ENCODE measurements around the gene RPS24.

The RPS24 gene

DNA sequence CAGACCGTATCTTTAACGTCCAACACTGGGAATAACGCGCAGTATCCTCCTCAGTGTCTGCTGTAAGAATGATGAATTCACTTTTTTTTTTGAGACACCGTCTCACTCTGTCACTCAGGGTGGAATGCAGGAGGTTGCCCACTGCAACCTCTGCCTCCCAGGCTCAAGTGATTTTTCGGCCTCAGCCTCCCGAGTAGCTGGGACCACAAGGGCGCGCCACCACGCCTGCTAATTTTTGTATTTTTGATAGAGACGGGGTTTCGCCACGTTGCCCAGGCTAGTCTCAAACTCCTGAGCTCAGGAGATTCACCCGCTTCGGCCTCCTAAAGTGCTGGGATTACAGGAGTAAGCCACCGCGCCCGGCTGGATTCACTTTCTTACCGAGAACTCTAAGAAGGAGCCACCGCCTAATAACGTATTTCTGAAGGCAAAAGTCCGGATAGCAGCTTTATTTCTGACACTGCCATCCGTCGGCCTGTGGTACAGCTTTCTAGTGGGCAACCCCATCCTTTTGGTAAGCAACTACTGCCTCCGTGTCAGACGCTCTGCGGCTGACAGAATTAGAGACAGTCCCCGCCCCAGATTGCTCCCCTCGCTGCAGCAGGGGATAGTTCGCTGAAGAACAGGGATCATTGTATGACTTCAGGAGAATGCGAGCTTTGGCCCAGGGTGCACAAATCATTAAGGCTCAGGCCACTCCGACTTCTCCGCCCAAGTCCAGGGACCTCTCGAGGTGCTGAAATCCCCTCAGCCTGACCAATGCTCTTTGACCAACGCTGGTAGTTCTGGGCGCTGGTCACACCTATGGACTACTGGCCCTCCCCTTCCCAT, 5.0 kb upstream of the RPS24 start:
- DNase-seq, result no peak

DNA sequence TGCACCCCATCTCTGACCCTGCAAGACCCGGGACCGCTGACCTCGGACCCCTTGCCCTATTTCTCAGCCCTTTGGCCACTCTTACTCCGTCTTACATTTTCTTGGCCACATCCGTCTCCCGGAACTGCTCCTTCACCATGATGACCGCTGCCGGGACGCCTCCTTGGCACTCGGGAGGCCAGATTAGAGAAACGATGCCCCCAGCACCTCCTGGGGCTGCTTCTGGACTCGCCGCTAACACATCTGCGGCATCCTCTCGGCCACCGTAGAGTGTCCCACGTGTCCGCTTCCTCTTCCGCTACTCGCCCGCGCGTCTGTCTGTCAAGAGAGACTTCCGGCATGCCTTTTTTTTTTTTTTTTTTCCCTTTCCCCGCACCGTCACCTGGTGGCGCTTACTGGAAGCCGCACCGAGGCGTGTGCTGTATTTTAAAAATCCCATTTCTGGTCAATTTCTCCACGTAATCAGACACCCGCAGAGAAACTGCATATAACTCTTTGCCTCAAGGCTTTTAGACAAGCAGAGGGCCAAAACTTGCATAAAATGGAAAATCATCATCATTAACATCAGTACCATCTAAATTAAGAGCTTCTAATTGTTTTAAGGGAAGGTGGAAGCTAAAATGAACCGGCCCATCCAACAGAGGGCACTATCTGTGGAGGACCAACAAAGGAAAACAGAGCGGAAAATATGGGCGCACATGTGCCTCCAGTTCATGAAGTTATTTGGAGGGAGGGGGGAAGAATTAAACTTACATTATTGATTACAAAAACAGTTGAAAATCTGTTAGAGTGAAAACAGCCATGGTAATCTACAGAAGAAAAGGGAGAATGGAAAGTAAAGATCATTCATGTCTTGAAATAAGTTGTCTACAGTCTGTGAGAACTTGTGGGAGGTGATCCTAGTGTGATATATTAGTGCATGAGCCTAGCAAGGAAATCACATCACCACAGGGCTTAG, 4.1 kb upstream of the RPS24 start, which contains the start of gene POLR3A:
Gene POLR3A, minus strand, starts transcription at position 247 of the 958 bp plus-strand sequence. Its CDS starts 108 bp downstream, at position 139.
- DNase-seq, result peak; percentile 88 to 94

DNA sequence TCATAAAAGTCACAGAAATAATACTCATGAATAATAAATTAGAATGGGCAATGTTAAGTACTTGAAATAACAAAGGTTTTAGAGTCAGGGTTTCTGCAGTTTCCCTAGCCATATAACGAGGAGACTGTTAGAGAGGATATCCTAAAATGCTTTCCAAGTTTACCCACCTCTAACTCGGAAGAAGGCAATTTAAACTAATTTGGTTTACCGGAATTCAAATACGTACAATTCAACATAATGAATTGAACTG, 351 bp upstream of the RPS24 start:
- no peak for DNase-seq

DNA sequence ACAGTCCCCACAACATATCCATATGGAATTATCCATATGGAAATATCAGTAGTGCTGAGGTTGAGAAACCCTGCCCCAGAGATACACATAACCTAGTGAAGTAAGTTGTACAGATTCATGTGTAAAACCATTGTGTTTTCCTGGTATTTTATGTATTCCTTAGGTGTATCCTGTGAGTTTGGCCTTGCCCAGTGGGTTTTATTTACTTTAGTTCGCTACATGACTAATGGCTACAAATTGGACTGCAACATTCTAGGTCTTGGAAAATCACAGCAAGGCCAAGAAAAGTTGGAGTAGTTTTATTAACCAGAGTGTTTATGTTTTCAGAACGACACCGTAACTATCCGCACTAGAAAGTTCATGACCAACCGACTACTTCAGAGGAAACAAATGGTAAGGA, 1.4 kb downstream of the RPS24 start:
- DNase-seq, result no peak

DNA sequence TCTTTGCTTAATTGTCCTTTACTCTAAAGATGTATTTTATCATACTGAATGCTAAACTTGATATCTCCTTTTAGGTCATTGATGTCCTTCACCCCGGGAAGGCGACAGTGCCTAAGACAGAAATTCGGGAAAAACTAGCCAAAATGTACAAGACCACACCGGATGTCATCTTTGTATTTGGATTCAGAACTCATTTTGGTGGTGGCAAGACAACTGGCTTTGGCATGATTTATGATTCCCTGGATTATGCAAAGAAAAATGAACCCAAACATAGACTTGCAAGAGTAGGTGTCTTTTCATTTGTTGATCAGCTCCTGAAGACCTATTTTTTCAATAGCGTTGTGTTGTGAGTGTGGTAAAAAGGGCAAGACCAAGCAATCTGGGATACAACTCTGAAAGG, 1.8 kb downstream of the RPS24 start:
- DNase-seq, result no peak

DNA sequence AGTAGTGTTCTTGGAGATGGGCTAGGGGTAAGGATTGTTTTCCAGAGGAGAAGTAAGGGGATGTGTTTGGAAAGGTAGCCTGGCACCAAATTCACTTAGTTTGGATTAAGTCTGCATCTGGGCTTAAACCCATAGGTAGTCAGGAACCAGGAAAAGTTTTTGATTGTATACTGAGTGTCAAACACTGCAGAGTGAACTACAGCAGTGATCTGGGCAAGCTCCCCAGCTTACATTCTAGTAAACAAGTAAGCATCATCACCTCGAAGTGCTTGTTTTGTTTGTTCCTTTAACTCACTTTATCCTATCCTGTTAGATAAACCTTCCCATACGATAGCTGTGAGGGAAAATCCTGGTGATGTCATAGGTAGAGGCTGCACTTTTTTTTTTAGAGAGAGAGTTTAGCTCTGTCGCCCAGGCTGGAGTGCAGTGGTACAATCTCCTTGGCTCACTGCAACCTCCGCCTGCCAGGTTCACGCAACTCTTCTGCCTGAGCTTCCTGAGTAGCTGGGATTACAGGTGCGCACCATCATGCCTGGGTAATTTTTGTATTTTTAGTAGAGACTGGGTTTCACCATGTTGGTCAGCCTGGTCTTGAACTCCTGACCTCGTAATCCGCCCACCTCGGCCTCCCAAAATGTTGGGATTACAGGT, 2.4 kb downstream of the RPS24 start:
- no peak for DNase-seq

DNA sequence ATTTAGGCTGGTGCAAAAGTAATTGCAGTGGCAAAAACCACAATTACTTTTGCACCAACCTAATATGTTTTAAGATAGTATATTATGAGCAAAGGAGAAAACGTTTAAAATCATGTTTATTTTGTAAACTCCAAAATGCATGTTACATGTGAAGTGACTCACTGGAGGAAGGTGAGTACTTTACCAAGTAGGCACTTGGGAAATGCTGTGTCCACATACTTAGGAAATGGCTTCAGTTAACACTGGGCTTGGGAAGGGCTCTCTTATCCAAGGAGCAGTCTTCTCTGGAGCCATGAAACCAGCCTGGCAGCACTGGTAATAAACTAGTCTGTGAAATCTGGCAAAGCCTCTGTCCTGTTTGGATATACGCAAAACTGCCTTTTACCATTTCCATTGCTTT, 4.4 kb downstream of the RPS24 start:
- DNase-seq, result no peak

DNA sequence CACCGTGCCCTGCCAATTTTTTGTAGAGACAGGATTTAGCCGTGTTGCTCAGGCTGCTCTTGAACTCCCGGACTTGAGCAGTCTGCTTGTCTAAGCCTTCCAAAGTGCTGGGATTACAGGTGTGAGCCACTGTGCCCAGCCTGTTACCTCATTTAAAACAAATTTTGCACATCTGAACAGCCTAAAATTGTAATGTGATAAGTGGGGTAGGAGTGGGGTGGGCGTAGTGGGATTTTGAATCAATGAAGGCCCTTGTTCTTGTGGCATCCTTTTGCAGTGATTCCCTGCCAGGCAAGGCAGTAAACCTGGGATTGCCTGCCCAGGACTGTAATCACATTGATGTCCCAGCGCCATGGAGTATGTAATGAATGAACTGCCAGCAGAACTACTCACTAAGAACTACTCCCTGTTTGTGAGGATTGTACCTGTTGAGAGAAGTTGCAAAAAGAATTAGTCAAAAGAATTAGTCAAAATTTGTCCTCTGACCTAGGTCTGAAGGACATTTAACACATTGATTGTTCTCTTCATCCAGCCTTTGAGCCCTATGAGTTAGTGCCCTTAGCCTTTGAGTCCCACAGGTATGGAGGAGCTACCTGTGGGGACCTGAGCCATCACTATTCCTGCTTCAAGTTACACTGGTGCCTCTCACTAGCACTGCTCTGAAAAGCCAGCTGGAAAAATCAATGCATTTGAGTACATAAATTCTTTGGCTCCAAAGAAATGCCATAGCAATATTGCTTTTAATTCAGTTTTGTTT, 5.3 kb downstream of the RPS24 start:
- no peak for DNase-seq

DNA sequence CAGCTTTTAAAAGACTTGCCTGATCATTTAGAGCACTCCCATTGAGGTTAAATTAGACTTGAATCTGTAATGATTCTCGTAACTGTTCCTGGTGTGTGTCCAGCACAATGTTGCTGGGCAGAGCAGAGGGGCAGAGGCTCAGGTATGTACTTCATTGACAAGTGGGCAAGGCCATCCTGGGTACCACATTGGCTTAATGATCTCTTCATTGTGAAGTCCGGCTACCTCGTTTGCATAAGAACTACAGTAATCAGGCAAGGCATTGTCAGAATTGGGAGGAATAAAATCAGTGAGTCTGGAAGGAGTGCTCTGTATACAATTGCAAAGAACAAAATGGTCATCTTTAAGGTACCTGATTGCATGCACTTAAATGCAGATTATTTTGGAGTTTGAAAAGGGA, 6.1 kb downstream of the RPS24 start:
- no peak for DNase-seq

DNA sequence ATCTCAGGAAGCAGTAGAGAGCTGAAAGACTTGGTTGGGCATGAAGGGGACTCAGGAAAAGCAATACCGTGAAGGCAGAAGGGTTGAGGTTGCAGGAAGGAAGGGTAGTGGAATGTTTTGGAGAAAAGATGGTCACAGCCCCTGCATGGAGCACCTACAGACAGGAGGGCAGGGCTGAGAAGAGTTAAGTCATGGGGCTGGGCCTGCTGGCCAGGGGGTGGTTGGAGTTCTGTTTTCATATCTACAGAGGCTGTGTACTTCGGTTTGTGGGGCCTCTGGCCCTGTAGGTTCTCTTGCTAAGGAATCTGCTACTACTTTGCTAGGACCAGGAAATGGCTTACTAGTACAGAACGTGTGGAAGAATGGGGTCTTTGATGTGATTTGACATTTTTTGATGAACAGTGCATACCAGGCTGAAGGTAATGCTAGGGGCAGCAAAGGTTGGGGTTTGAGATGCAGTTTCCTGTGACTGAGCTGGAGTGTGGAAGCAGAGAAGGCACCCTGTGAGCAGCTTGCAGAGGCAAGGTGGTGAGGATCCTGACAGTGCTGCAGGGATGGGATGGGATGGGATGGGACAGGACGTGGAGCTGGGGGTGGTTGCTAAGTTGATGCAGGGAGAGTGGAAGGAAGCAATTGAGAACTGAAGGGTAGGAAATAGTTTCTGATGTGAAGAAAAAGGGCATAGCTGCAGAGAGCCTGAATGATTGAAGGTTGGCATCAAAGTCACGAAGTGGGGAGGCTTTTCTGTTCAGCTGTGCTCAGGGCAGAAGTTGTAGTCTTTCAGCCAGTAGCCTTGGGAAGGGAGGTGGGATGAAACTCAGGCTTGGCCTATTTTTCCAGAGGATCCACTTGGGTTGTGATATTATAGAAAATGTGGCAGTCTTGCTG, 7.8 kb downstream of the RPS24 start:
- no peak for DNase-seq

DNA sequence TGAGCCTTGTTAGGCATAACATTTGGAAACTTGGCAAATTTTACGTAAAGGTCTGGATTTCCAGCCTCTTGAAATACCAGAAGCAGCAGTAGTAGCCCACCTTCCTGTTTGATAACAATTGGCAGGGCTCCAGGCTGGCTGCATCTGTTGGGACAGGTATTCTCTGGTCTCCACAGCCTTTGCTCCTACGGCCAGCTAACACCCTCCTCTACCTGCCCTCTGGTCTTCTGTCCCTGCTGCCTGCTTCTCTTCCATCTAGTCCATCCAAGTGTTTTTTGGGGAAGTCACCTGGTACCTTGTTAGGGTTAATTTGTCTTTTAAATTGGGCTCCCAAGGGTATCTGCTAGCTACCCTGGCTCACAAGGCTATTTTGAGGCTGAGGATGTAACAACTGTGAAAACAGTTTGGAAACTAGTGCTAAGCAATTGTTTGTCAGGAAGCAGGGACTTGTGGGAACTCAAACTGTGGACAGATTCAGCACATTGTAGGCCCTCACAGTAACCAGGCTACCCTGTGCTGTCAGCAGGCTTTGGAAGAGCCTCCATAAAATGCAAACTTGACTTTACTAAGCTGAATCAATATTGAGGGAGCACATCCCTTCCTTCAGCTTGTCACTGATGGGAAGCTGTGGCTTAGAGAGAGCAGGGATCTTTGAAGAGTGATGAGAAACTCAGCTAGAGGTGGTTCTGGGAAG, 8.5 kb downstream of the RPS24 start:
- no peak for DNase-seq

DNA sequence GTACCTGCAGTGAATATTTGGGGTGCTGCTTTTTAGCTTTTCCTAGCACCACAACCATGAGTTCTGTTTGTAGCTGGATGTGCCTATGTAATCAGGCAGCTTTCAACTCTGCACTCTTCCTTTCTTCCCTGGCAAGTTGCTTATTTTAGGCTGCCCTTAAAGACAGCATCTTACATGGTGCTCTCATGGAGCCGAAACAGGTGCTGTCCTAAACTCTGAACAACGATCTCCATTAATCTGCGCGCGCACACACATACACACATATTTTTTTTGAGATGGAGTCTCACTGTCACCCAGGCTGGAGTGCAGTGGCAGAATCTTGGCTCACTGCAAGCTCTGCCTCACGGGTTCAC, 9.1 kb downstream of the RPS24 start:
- no peak for DNase-seq

DNA sequence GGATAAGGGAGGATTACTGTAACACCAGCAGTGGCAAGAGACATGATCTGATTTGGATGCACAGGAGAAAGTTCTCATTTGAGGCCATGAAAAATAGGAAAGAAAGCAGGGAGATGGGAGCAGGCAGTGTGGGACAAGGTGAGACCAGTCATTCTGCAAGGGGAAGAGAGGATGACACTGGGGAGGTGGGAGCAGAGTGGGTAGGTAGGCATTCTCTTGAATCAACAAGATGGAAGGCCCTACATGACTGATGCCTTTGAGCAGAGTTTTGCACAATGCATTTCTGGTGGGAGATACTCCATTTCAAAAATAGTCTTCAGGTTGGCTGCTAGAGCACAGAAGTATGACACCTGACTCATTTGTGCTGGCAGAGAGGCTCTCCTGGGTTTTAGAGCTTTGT, 10.5 kb downstream of the RPS24 start:
- DNase-seq, result no peak

DNA sequence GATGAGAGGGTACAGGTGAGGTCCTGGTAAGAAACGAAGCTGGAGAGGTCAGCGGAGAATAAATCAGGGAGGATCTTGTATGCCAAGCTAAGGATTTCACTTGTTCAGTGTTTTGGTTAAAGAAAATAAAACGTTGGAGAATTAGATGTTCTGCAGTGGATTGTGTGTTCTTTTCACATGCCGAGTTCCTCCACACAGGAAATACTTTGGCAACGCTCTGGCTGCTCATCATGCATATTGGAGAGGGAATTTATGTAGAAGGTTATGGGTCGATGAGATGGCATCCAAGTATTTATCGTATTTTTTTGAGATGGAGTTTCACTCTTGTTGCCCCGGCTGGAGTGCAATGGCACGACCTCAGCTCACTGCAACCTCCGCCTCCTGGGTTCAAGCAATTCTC, 11.0 kb downstream of the RPS24 start:
- no peak for DNase-seq

DNA sequence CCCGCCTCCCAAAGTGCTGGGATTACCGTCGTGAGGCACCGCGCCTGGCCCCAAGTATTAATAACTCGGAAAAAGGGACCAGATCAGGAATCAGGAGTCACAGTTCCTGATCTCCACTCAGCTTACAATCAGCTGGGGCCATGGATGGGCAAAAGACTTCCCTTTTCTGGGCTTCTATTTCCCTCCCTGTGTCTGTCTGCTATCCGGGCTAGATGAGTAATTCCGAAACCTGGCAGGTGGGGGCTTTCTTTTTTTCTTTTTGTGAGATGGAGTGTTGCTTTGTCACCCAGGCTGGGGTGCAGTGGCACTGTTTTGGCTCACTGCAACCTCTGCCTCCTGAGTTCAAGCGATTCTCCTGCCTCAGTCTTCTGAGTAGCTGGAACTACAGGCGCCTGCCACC, 11.6 kb downstream of the RPS24 start:
- DNase-seq, result no peak

DNA sequence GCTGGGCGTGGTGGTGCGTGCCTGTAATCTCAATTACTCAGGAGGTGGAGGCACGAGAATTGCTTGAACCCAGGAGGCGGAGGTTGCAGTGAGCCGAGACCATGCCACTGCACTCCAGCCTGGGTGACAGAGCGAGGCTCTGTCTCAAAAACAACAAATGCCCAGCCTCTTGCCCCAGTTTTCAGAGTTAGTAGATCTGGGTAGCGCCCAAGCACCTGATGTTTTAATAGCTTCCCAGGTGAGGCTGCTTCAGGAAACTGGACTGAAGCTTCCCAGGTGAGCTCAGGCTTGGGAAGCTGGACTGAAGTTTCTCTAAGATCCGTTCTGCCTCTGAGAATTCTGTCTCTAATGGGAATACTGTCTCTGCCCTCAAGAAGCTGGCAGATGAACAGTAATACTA, 12.2 kb downstream of the RPS24 start:
- DNase-seq, result no peak

DNA sequence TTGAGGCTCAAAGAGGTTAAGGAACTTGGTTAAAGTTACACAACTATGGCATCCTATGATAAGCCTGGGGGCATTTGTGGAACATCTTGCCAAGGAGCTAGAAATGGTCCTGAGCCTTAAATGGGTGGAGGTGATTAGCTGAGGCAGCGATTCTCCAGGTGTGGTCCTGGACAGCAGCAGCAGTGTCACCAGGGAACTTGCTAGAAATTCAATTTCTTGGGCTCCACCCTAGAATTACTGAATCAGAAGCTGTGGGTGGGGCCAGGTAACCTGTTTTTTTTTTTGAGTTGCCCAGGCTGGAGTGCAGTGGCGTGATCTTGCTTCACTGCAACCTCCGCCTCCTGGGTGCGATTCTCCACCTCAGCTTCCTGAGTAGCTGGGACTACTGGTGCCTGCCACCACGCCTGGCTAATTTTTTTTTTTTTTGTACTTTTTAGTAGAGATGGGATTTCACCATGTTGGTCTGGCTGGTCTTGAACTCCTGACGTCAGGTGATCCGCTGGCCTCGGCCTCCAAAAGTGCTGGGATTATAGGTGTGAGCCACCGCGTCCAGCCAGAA, 13.1 kb downstream of the RPS24 start:
- no peak for DNase-seq

DNA sequence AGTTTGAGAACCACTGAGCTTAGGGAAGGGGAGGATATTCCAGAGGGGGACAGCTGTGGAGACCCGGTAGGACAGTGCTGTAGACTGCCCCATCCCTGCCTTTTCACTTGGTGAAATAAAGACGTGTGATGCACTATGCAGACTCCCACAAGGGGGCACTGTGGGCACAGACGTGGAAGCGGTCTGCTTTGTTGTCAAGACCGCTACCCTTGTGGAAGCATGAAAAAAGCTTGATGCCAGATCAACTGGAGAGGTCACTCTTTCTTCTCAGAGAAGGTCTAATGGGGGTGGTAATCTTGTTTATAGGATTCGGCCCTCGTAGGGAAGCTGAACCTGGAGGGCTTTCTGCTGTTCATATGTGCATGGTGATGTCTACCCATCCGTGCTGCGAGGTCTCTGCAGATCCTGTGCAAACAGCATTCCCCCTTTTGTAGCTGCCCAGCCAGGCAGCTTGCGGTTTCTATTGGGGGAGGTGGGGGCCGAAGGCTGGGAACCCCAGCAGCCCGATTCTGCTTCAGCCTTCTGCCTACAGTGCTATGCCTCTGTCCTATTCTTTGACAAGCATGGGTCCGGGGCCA, 13.7 kb downstream of the RPS24 start:
- DNase-seq, result peak; percentile 66 to 88

DNA sequence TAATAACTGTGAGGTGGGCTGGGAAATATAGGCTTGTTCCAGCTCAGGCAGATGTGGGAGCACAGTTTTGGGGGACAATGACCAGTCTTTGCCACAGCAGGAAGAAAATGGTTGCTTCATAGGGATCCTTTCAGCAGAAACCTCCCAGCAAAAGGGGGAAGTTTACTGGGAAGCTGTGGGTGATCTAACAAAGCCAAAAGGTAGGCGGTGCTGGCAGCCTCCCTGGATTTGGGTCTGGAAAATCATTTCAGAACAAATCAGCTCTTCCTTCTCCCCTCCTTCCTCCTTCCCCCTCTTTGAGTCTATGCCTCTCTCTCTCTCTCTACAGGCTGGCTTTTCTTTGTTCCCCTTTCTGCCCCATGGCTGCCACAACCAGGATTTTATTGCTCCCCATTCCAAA, 16.2 kb downstream of the RPS24 start:
- DNase-seq, result no peak

DNA sequence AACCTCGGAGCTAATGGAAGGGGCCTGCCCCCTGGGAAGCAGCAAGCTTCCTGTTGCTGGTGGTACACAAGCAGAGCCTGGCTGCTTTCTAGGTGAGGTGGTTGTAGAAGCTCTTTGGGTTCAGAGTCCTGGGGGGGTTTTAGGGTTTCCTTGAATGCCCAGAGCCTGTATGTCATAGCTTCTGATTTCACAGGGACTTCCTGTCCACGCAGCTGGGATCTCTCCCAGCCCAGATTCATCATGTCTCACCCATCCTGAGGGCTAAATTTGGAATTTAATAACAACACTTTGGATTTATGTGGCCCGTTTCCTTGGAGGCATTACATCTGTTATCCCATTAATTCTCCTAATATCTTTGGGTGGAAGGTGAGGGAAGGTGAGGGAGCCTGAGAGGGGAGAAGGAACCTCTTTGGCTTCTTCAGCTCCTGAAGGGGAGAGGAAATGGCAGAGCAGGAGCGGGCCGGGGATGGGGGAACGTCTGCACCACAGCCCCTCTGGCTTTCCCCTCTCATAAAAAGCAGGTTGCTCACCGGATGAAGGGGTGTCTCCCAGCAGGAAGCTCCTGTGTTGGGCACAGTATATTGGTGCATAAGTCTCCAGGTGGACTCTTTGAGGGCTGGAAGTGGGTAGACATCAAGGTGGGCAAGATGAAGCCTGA, 19.7 kb downstream of the RPS24 start:
- DNase-seq, result no peak
